GM23338 (cell line): ENCODE measurements around the gene ZNF512. TPM values are rescaled to one million over a fixed set of nuclear protein-coding genes. Genes with fewer than 3 reads are reported as not detected.

ENCODE experiments used
- ATAC-seq: fragments of 200-7000 bp; cut with Tn5 transposase; 3 replicates; pipeline ENCODE4 v1.9.1; 2020
- DNase-seq: peaks from one replicate; pipeline ENCODE4 v3.0.0-alpha.2; 2015; ENCODE audit warnings: low spot score
- H2AFZ ChIP-seq: fragments of 200-600 bp; sonication (generic); 2 replicates; pipeline ENCODE4 v1.8.0; 2016; ENCODE audit warnings: antibody characterized with exemption, mild to moderate bottlenecking, moderate library complexity
- H3F3A ChIP-seq: fragments of 200-600 bp; sonication (generic); replicated peaks from 2 replicates; pipeline ENCODE4 v1.8.0; 2017; ENCODE audit warnings: antibody characterized with exemption, mixed run types, low read depth
- H3K27ac ChIP-seq: fragments of 200-600 bp; sonication (generic); 2 replicates; pipeline ENCODE4 v1.6.1; 2016; ENCODE audit warnings: low read depth
- H3K27me3 ChIP-seq: fragments of 200-600 bp; sonication (generic); 2 replicates; pipeline ENCODE4 v1.8.0; 2016; ENCODE audit warnings: mild to moderate bottlenecking, mixed run types, moderate library complexity; ENCODE audit not compliant: insufficient read depth
- H3K36me3 ChIP-seq: fragments of 200-600 bp; sonication (generic); 2 replicates; pipeline ENCODE4 v1.8.0; 2016; ENCODE audit warnings: mild to moderate bottlenecking; ENCODE audit not compliant: insufficient read depth
- H3K4me1 ChIP-seq: fragments of 200-600 bp; sonication (generic); 2 replicates; pipeline ENCODE4 v1.8.0; 2016; ENCODE audit warnings: mild to moderate bottlenecking, moderate library complexity; ENCODE audit not compliant: insufficient read depth
- H3K4me2 ChIP-seq: fragments of 200-600 bp; sonication (generic); 2 replicates; pipeline ENCODE4 v1.7.1; 2017; ENCODE audit warnings: mixed run types
- H3K4me3 ChIP-seq: fragments of 200-600 bp; sonication (generic); 2 replicates; pipeline ENCODE4 v1.6.1; 2016; ENCODE audit warnings: mixed run types
- H3K79me2 ChIP-seq: fragments of 200-600 bp; sonication (generic); replicated peaks from 2 replicates; pipeline ENCODE4 v1.8.0; 2017; ENCODE audit warnings: mild to moderate bottlenecking; ENCODE audit not compliant: insufficient read depth
- H3K9me2 ChIP-seq: fragments of 200-600 bp; sonication (generic); 2 replicates; pipeline ENCODE4 v1.8.0; 2017; ENCODE audit not compliant: insufficient read depth
- H4K20me1 ChIP-seq: fragments of 200-600 bp; sonication (generic); replicated peaks from 2 replicates; pipeline ENCODE4 v1.8.0; 2017; ENCODE audit warnings: mild to moderate bottlenecking; ENCODE audit not compliant: insufficient read depth
- H3K27ac Mint-ChIP-seq: 2 replicates; pipeline ENCODE4 v1.8.0; 2020; ENCODE audit warnings: inconsistent platforms, mild to moderate bottlenecking, moderate library complexity, mixed read lengths
- H3K27me3 Mint-ChIP-seq: 3 replicates; pipeline ENCODE4 v1.8.0; 2022; ENCODE audit warnings: low read depth, mild to moderate bottlenecking, moderate library complexity, mixed read lengths, inconsistent platforms; ENCODE audit not compliant: insufficient read depth, poor library complexity
- H3K36me3 Mint-ChIP-seq: 3 replicates; pipeline ENCODE4 v1.8.0; 2021; ENCODE audit warnings: low read depth, mild to moderate bottlenecking, inconsistent platforms, moderate library complexity, mixed read lengths
- H3K4me1 Mint-ChIP-seq: 3 replicates; pipeline ENCODE4 v1.8.0; 2020; ENCODE audit warnings: mild to moderate bottlenecking, inconsistent platforms, mixed read lengths
- H3K4me3 Mint-ChIP-seq: 3 replicates; pipeline ENCODE4 v1.8.0; 2021; ENCODE audit warnings: moderate library complexity, mild to moderate bottlenecking, inconsistent platforms, mixed read lengths
- H3K9me3 Mint-ChIP-seq: 3 replicates; pipeline ENCODE4 v1.8.0; 2020; ENCODE audit warnings: moderate library complexity, mild to moderate bottlenecking, inconsistent platforms, mixed read lengths
- CREB1 ChIP-seq: fragments of 250-450 bp; sonication (Bioruptor Pico); IDR thresholded peaks from 2 replicates; pipeline ENCODE4 v1.5.0; 2020; ENCODE audit warnings: low read depth, mild to moderate bottlenecking, moderate library complexity
- EZH2 ChIP-seq: fragments of 200-600 bp; sonication (generic); IDR thresholded peaks from one replicate; pipeline ENCODE4 v1.8.0; 2017; ENCODE audit warnings: antibody characterized with exemption, mild to moderate bottlenecking, low read depth; ENCODE audit not compliant: unreplicated experiment
- EZH2phosphoT487 ChIP-seq: fragments of 200-600 bp; sonication (generic); IDR thresholded peaks from one replicate; pipeline ENCODE4 v1.8.1; 2018; ENCODE audit warnings: antibody characterized with exemption; ENCODE audit not compliant: unreplicated experiment
- JUNB ChIP-seq: IDR thresholded peaks from one replicate; pipeline ENCODE4 v1.6.1; 2016; ENCODE audit warnings: antibody characterized with exemption; ENCODE audit not compliant: unreplicated experiment
- NANOG ChIP-seq: IDR thresholded peaks from 2 replicates; pipeline ENCODE4 v1.6.1; 2016; ENCODE audit warnings: antibody characterized with exemption, borderline replicate concordance
- POLR2AphosphoS5 ChIP-seq: IDR thresholded peaks from 2 replicates; pipeline ENCODE4 v1.6.1; 2016; ENCODE audit warnings: antibody characterized with exemption, low read depth
- STAT1 ChIP-seq: IDR thresholded peaks from one replicate; pipeline ENCODE4 v1.6.1; 2016; ENCODE audit warnings: antibody characterized with exemption; ENCODE audit not compliant: unreplicated experiment
- ZNF114 ChIP-seq: fragments of 250-450 bp; sonication (Bioruptor Pico); IDR thresholded peaks from 2 replicates; pipeline ENCODE4 v1.5.0; 2020; ENCODE audit warnings: mild to moderate bottlenecking, moderate library complexity
- ZNF331 ChIP-seq: fragments of 250-450 bp; sonication (Bioruptor Pico); IDR thresholded peaks from 2 replicates; pipeline ENCODE4 v1.5.0; 2020; ENCODE audit warnings: low read depth, mild to moderate bottlenecking, moderate library complexity
- polyA plus RNA-seq: library from polyadenylated mRNA; unstranded; fragments of >200 nt; fragmentation: Nextera tagmentation; extraction: Ambion mirVana; gene quantifications from 2 replicates; pipeline ENCODE4 v1.2.1, GENCODE V29; 2016
- total RNA-seq: library from RNA; depleted of rRNA; stranded (reverse); fragments of >200 nt; shearing (Covaris generic); gene quantifications from 2 replicates; pipeline ENCODE4 v1.2.3, GENCODE V29; 2014
- TF ChIP-seq, protein P1 (sequence below): IDR thresholded peaks from one replicate; pipeline ENCODE4 v1.6.1; 2018; ENCODE audit warnings: antibody characterized with exemption; ENCODE audit not compliant: unreplicated experiment
- TF ChIP-seq, protein P2 (sequence below): IDR thresholded peaks from 2 replicates; pipeline ENCODE4 v1.6.1; 2016; ENCODE audit warnings: antibody characterized with exemption
- TF ChIP-seq, protein P3 (sequence below): fragments of 250-450 bp; sonication (Bioruptor Pico); IDR thresholded peaks from 2 replicates; pipeline ENCODE4 v1.5.0; 2020; ENCODE audit warnings: mild to moderate bottlenecking, moderate library complexity
- TF ChIP-seq, protein P4 (sequence below), 2 experiments: fragments of 200-600 bp in 1 of 2; sonication (generic) in 1 of 2; conservative IDR thresholded peaks; 2 replicates each; pipeline versions ENCODE4 v1.5.1 to v1.6.1; 2016 to 2017; ENCODE audit warnings: antibody characterized with exemption in 2 of 2, low read depth in 2 of 2, mild to moderate bottlenecking in 2 of 2, moderate library complexity in 1 of 2

ZNF512 gene
- total and polyA plus RNA-seq, 2 experiments from 2014 or later = 26.0 to 38.4 TPM

DNA sequence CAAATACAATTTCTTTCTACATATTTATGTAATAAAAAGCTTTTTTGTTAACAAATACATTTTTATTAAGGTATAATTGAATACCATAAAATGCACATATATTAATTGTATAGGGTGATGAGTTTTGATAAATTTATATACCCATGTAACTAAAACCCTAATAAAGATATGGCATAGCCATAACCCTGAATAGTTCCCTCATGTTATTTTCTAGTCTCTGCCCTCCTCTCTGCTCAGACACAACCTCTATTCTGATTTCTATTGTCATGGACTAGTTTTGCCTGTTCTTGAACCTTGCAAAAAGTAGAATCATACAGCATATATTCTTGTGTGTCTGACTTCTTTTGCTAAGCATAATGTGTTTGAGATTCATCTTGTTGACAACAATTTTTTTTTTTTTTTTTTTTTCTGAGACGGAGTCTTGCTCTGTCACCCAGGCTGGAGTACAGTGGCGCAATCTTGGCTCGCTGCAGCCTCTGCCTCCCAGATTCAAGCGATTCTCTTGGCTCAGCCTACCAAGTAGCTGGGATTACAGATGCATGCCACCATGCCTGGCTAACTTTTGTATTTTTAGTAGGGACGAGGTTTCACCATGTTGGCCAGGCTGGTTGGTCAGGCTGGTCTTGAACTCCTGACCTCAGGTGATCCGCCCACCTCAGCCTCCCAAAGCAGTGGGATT, 38.6 kb upstream of the ZNF512 start:
- no peak overlapping the region for H3K4me3 ChIP-seq
- H3K27me3 ChIP-seq = no peaks in the 10 kb centered on the region
- H3K4me1 ChIP-seq = no peaks in the 10 kb centered on the region
- no peaks in the 10 kb centered on the region for H3F3A ChIP-seq
- H3K4me2 ChIP-seq = no peak overlapping the region
- no peaks in the 10 kb centered on the region for H3K79me2 ChIP-seq
- DNase-seq (no peak), ATAC-seq (no peak)
- no peak for TF ChIP-seq EZH2phosphoT487
- TF ChIP-seq, protein P1, sequence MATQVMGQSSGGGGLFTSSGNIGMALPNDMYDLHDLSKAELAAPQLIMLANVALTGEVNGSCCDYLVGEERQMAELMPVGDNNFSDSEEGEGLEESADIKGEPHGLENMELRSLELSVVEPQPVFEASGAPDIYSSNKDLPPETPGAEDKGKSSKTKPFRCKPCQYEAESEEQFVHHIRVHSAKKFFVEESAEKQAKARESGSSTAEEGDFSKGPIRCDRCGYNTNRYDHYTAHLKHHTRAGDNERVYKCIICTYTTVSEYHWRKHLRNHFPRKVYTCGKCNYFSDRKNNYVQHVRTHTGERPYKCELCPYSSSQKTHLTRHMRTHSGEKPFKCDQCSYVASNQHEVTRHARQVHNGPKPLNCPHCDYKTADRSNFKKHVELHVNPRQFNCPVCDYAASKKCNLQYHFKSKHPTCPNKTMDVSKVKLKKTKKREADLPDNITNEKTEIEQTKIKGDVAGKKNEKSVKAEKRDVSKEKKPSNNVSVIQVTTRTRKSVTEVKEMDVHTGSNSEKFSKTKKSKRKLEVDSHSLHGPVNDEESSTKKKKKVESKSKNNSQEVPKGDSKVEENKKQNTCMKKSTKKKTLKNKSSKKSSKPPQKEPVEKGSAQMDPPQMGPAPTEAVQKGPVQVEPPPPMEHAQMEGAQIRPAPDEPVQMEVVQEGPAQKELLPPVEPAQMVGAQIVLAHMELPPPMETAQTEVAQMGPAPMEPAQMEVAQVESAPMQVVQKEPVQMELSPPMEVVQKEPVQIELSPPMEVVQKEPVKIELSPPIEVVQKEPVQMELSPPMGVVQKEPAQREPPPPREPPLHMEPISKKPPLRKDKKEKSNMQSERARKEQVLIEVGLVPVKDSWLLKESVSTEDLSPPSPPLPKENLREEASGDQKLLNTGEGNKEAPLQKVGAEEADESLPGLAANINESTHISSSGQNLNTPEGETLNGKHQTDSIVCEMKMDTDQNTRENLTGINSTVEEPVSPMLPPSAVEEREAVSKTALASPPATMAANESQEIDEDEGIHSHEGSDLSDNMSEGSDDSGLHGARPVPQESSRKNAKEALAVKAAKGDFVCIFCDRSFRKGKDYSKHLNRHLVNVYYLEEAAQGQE = no peak
- TF ChIP-seq, protein P2, sequence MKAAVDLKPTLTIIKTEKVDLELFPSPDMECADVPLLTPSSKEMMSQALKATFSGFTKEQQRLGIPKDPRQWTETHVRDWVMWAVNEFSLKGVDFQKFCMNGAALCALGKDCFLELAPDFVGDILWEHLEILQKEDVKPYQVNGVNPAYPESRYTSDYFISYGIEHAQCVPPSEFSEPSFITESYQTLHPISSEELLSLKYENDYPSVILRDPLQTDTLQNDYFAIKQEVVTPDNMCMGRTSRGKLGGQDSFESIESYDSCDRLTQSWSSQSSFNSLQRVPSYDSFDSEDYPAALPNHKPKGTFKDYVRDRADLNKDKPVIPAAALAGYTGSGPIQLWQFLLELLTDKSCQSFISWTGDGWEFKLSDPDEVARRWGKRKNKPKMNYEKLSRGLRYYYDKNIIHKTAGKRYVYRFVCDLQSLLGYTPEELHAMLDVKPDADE = no peak
- TF ChIP-seq POLR2AphosphoS5 = no peak
- TF ChIP-seq, protein P3, sequence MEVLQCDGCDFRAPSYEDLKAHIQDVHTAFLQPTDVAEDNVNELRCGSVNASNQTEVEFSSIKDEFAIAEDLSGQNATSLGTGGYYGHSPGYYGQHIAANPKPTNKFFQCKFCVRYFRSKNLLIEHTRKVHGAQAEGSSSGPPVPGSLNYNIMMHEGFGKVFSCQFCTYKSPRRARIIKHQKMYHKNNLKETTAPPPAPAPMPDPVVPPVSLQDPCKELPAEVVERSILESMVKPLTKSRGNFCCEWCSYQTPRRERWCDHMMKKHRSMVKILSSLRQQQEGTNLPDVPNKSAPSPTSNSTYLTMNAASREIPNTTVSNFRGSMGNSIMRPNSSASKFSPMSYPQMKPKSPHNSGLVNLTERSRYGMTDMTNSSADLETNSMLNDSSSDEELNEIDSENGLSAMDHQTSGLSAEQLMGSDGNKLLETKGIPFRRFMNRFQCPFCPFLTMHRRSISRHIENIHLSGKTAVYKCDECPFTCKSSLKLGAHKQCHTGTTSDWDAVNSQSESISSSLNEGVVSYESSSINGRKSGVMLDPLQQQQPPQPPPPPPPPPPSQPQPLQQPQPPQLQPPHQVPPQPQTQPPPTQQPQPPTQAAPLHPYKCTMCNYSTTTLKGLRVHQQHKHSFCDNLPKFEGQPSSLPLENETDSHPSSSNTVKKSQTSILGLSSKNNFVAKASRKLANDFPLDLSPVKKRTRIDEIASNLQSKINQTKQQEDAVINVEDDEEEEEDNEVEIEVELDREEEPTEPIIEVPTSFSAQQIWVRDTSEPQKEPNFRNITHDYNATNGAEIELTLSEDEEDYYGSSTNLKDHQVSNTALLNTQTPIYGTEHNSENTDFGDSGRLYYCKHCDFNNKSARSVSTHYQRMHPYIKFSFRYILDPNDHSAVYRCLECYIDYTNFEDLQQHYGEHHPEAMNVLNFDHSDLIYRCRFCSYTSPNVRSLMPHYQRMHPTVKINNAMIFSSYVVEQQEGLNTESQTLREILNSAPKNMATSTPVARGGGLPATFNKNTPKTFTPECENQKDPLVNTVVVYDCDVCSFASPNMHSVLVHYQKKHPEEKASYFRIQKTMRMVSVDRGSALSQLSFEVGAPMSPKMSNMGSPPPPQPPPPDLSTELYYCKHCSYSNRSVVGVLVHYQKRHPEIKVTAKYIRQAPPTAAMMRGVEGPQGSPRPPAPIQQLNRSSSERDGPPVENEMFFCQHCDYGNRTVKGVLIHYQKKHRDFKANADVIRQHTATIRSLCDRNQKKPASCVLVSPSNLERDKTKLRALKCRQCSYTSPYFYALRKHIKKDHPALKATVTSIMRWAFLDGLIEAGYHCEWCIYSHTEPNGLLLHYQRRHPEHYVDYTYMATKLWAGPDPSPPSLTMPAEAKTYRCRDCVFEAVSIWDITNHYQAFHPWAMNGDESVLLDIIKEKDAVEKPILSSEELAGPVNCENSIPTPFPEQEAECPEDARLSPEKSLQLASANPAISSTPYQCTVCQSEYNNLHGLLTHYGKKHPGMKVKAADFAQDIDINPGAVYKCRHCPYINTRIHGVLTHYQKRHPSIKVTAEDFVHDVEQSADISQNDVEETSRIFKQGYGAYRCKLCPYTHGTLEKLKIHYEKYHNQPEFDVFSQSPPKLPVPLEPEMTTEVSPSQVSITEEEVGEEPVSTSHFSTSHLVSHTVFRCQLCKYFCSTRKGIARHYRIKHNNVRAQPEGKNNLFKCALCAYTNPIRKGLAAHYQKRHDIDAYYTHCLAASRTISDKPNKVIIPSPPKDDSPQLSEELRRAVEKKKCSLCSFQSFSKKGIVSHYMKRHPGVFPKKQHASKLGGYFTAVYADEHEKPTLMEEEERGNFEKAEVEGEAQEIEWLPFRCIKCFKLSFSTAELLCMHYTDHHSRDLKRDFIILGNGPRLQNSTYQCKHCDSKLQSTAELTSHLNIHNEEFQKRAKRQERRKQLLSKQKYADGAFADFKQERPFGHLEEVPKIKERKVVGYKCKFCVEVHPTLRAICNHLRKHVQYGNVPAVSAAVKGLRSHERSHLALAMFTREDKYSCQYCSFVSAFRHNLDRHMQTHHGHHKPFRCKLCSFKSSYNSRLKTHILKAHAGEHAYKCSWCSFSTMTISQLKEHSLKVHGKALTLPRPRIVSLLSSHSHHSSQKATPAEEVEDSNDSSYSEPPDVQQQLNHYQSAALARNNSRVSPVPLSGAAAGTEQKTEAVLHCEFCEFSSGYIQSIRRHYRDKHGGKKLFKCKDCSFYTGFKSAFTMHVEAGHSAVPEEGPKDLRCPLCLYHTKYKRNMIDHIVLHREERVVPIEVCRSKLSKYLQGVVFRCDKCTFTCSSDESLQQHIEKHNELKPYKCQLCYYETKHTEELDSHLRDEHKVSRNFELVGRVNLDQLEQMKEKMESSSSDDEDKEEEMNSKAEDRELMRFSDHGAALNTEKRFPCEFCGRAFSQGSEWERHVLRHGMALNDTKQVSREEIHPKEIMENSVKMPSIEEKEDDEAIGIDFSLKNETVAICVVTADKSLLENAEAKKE = no peak
- TF ChIP-seq ZNF114 (CRISPR knock-in tag) = no peak
- no peak for TF ChIP-seq NANOG
- no peak for TF ChIP-seq JUNB
- TF ChIP-seq STAT1 = no peak
- TF ChIP-seq ZNF331 = no peak
- TF ChIP-seq EZH2 = no peak
- TF ChIP-seq, protein P4, sequence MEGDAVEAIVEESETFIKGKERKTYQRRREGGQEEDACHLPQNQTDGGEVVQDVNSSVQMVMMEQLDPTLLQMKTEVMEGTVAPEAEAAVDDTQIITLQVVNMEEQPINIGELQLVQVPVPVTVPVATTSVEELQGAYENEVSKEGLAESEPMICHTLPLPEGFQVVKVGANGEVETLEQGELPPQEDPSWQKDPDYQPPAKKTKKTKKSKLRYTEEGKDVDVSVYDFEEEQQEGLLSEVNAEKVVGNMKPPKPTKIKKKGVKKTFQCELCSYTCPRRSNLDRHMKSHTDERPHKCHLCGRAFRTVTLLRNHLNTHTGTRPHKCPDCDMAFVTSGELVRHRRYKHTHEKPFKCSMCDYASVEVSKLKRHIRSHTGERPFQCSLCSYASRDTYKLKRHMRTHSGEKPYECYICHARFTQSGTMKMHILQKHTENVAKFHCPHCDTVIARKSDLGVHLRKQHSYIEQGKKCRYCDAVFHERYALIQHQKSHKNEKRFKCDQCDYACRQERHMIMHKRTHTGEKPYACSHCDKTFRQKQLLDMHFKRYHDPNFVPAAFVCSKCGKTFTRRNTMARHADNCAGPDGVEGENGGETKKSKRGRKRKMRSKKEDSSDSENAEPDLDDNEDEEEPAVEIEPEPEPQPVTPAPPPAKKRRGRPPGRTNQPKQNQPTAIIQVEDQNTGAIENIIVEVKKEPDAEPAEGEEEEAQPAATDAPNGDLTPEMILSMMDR (conservative IDR thresholded peaks at IDR 0.05; ENCODE audit: low read depth in 2 of 2) = no peak
- no peak for TF ChIP-seq CREB1 (CRISPR knock-in tag)
- no peaks in the 10 kb centered on the region for H3K4me1 Mint-ChIP-seq
- H3K27ac ChIP-seq = no peak overlapping the region
- no peak overlapping the region for H3K4me3 Mint-ChIP-seq
- H3K27me3 Mint-ChIP-seq = peaks cover 2% of the 10 kb centered on the region
- peaks cover 24% of the 10 kb centered on the region for H3K9me3 Mint-ChIP-seq
- peaks cover 6% of the 10 kb centered on the region; the same call in 1 of the 3 replicates for H3K36me3 Mint-ChIP-seq
- H4K20me1 ChIP-seq = no peaks in the 10 kb centered on the region
- H3K9me2 ChIP-seq = no peaks in the 10 kb centered on the region
- no peak overlapping the region for H3K27ac Mint-ChIP-seq
- no peak overlapping the region for H2AFZ ChIP-seq
- H3K36me3 ChIP-seq = no peaks in the 10 kb centered on the region
